Dedifferentiated amniotic fluid mesenchymal stem cell (primary cell): ENCODE results near the gene ASIC2.
"Not testable (repeated sequence)": the region's sequence is repeated elsewhere in the genome, so short reads cannot be mapped to it uniquely, and the experiment has no call there.

Source experiments
- DNase-seq: peaks from one replicate; pipeline ENCODE4 v3.0.0-alpha.2; 2016; ENCODE audit errors: extremely low spot score

Gene ASIC2

DNA sequence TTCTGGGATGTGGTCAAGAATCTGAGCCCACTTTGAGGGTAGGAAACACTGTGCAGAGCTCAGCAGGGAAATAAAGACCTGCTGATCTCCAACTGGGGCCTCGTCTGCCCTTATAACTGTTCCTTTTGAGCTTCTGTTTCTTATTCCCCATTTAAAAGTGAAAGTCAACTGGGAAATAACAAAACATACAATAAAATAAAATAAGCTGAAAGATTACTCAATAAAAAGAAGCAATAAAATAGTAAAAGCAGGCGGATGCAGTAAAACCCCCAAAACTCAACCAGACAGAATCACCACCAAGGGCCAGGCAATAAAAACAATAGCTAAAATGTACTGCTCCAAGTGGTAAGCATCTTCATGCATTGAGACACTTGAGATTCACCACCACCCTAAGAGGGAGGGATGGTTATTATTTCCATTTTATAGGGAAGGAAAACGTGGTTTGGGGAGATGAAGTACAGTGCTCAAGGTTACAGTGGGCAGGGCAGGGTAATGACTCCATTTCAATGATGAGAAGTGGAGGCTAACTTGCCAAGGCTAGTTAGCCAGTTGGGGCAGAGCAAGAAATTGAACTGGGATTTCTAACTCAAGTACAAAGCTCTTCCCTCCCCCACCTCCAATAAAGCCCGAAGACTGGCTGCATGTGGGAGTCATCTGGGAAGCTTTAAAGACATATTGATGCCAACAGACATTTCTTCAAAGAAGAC is 307.9 kb downstream of the ASIC2 start:
- no peak for DNase-seq

DNA sequence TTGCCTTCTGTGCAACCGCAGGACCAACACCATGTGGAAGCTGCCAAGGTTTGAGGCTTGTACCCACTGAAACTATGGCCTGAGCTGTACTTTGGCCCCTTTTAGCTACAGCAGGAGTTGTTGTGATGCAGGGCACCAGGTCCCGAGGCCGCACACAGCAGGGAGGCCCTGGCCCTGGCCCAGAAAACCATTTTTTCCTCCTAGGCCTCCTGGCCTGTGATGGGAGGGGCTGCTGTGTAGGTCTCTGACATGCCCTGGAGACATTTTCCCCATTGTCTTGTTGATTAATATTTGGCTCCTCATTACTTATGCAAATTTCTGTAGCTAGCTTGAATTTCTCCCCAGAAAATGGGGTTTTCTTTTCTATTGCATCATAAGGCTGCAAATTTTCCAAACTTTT is 311.5 kb downstream of the ASIC2 start:
- not testable (repeated sequence) for DNase-seq

DNA sequence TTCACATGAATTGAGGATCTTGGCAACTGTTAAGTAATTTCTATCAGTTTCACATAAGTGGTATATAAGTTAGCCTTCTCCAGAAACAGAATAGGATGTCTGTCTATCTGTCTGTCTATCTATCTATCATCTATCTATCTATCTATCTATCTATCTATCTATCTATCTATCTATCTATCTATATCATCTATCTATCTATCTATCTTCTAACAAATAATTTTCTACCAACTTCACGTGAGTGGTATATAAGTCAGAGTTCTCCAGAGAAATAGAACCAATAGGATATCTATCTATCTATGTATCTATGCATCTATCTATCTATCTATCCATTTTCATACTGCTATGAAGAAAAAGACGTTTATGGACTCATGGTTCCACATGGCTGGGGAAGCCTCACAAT is 312.9 kb downstream of the ASIC2 start:
- no peak for DNase-seq

DNA sequence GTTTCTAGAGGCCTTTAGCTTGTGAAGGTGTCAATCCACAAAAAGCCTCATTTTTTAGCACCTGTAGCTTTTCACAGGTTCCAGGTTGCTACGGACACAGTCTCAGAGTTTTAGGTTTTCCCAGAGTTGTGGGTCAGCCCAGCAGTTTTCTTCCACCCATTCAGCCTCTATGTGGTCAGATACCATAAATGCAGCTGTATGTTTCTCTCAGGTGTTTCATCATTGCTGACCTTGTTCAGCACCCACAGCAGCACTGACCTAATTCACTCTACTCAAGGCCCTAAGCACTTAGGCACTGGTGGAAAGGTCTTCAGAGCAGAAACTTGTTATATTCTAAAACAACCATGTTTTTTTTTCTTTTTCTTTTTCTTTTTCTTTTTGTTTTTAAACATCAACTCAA is 316.5 kb downstream of the ASIC2 start:
- DNase-seq = no peak

DNA sequence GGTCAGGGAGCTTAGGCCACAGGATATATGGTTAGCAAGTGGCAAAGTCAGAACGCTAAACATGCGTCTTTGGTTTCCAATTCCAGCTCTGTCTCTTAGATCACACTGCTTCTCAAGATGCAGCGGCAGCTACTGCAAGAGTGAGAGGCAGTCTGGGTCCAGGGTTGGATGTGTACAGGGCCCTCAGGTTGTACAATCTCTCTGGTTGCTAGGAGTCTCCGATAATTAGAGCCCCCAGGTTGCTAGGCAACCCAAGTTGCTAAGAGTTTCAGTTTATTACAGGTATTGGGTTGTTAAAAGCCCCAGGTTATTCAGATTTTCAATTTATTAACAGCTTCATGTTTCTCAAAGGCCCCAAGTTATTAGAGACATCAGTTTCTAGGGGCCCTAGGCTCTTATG is 317.0 kb downstream of the ASIC2 start:
- DNase-seq = no peak

DNA sequence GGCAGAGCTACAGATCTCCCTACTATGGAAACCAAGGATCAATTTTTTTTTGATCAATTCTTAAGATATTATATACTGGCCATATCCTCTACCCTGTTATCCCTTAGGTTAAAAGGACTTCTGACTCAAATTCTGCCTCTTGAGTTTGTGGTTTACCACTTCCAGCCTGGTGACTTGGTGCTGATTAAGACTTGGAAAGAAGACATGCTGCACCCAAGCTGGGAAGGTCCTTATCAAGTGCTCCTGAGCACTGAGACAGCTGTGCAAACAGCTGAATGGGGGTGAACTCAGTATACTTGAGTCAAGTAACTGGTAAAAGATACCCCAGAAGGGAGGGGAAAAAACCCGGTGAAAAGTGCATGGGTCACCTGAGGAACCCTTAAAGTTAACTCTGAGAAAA is 321.9 kb downstream of the ASIC2 start:
- no peak for DNase-seq

DNA sequence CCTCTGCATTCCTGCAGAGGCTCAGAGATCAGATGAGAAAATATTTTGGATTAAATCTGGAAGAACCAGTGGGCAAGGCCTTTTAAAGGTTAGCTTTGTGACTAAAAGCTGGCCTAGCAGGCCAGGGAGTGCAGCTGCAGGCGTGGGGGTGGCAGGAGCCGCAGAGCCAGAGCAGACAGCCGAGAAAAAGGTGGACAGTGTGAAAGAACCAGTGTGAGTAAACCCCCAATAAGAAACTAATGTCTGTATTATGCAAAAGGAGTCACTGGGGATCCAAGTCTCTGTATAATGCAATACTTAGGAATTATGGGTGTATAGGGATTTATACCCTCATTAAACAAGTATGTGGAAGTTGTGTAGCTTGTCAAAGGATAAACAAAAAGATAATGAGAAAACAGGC is 322.8 kb downstream of the ASIC2 start:
- DNase-seq = no peak

DNA sequence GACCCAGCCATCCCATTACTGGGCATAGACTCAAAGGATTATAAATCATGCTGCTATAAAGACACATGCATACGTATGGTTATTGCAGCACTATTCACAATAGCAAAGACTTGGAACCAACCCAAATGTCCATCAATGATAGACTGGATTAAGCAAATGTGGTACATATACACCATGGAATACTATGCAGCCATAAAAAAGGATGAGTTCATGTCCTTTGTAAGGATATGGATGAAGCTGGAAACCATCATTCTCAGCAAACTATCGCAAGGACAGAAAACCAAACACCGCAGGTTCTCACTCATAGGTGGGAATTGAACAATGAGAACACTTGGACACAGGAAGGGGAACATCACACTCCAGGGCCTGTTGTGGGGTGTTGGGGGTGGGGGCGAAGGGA is 323.9 kb downstream of the ASIC2 start:
- not testable (repeated sequence) for DNase-seq

DNA sequence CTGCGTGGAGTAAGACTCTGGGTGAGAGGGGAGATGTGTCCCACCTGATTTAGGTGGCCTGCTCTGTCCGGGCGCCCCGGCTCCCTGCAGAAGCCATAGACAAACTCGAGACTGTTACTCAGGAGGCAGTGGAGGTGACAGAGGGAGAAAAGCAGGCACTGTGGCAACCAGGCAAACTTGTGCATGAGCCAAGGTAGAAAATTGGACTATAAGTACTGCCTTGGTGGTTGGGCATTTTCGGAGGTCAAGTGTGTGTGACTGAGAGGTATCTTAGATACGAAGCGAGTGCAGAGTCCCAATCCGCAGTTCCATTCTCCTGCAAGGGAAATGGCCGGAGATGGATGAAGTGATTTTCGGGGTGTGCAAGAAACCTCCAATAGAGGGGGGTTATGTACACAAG is 328.6 kb downstream of the ASIC2 start:
- DNase-seq = no peak
